Neural crest cell (in vitro differentiated cells): ENCODE data around the gene KCNMA1. TPM values are rescaled to one million over a fixed set of nuclear protein-coding genes. Genes with fewer than 3 reads are reported as not detected.
"Not testable (repeated sequence)": the region's sequence is repeated elsewhere in the genome, so short reads cannot be mapped to it uniquely, and the experiment has no call there.

Experiments
- DNase-seq: peaks from one replicate; pipeline ENCODE4 v3.0.0; 2021; ENCODE audit warnings: low read depth, mixed read lengths, low spot score
- H3K27ac Mint-ChIP-seq: one replicate; pipeline ENCODE4 v1.8.0; 2021; ENCODE audit warnings: mild to moderate bottlenecking, mixed read lengths; ENCODE audit not compliant: unreplicated experiment
- H3K27me3 Mint-ChIP-seq: 2 replicates; pipeline ENCODE4 v1.8.0; 2021; ENCODE audit warnings: low read depth, mild to moderate bottlenecking, mixed read lengths
- H3K36me3 Mint-ChIP-seq: 2 replicates; pipeline ENCODE4 v1.8.0; 2021; ENCODE audit warnings: low read depth, mild to moderate bottlenecking, mixed read lengths
- H3K4me1 Mint-ChIP-seq: 2 replicates; pipeline ENCODE4 v1.8.0; 2021; ENCODE audit warnings: mixed read lengths
- H3K4me3 Mint-ChIP-seq: one replicate; pipeline ENCODE4 v1.8.0; 2021; ENCODE audit warnings: mild to moderate bottlenecking, mixed read lengths
- H3K9me3 Mint-ChIP-seq: 2 replicates; pipeline ENCODE4 v1.8.0; 2021; ENCODE audit warnings: mixed read lengths
- total RNA-seq: library from RNA; stranded (reverse); gene quantifications from 2 replicates; pipeline ENCODE4 v1.2.1, GENCODE V29; 2021
- TF ChIP-seq, protein P1 (sequence below): fragments of 200-600 bp; sonication (generic); conservative IDR thresholded peaks from 2 replicates; pipeline ENCODE4 v1.5.0; 2021; ENCODE audit warnings: antibody characterized with exemption, mild to moderate bottlenecking

The KCNMA1 gene
- total RNA-seq, 1 donor from 2014 or later = 1.7 TPM

- Mint-ChIP-seq H3K27me3 (no peaks in the 10 kb centered on the region), H3K9me3 (peaks cover 4% of the 10 kb centered on the region), H3K4me3 (no peak overlapping the region), H3K27ac (no peak overlapping the region), H3K36me3 (no peaks in the 10 kb centered on the region), H3K4me1 (no peaks in the 10 kb centered on the region)
- DNase-seq = no peak
- TF ChIP-seq, protein P1, sequence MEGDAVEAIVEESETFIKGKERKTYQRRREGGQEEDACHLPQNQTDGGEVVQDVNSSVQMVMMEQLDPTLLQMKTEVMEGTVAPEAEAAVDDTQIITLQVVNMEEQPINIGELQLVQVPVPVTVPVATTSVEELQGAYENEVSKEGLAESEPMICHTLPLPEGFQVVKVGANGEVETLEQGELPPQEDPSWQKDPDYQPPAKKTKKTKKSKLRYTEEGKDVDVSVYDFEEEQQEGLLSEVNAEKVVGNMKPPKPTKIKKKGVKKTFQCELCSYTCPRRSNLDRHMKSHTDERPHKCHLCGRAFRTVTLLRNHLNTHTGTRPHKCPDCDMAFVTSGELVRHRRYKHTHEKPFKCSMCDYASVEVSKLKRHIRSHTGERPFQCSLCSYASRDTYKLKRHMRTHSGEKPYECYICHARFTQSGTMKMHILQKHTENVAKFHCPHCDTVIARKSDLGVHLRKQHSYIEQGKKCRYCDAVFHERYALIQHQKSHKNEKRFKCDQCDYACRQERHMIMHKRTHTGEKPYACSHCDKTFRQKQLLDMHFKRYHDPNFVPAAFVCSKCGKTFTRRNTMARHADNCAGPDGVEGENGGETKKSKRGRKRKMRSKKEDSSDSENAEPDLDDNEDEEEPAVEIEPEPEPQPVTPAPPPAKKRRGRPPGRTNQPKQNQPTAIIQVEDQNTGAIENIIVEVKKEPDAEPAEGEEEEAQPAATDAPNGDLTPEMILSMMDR = no peak
Measured at GRCh38 chr10:77592510-77592909, 45.1 kb downstream of the KCNMA1 start.

DNA sequence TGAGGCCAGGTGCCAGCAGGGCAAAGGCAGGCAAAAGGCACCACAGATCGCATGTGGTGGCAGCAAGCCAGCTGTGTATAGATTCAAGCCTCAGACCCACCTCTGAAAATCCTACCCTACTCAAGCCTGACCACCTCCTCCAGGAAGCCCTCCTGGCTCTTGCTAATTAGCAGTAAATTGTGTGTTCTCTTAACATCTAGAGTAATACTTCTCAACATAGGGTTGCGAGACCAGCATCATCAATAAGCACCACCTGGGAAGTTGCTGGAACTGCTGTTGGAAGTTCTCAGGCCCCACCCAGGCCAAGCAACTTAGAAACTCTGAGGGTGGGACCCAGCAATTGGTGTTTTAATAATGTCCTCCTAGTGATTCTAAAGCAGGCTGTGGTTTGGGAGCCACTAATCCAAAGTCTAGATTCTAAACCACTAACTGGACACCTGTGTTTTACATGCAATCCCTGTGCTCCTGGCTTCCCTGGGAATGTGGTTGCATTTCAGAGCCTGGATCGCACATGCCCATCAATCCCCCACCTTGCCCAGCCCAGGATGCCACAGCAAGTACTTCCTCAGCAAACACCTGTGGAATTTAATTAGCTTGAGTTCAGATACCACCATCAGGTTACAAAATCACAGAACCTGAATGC, 46.2 kb downstream of the KCNMA1 start:
- H3K4me1 Mint-ChIP-seq = no peaks in the 10 kb centered on the region
- TF ChIP-seq, protein P1 = no peak
- peaks cover 4% of the 10 kb centered on the region for H3K9me3 Mint-ChIP-seq
- no peaks in the 10 kb centered on the region for H3K36me3 Mint-ChIP-seq
- no peaks in the 10 kb centered on the region for H3K27me3 Mint-ChIP-seq
- H3K27ac Mint-ChIP-seq = no peak overlapping the region
- no peak for DNase-seq
- no peak overlapping the region for H3K4me3 Mint-ChIP-seq

DNA sequence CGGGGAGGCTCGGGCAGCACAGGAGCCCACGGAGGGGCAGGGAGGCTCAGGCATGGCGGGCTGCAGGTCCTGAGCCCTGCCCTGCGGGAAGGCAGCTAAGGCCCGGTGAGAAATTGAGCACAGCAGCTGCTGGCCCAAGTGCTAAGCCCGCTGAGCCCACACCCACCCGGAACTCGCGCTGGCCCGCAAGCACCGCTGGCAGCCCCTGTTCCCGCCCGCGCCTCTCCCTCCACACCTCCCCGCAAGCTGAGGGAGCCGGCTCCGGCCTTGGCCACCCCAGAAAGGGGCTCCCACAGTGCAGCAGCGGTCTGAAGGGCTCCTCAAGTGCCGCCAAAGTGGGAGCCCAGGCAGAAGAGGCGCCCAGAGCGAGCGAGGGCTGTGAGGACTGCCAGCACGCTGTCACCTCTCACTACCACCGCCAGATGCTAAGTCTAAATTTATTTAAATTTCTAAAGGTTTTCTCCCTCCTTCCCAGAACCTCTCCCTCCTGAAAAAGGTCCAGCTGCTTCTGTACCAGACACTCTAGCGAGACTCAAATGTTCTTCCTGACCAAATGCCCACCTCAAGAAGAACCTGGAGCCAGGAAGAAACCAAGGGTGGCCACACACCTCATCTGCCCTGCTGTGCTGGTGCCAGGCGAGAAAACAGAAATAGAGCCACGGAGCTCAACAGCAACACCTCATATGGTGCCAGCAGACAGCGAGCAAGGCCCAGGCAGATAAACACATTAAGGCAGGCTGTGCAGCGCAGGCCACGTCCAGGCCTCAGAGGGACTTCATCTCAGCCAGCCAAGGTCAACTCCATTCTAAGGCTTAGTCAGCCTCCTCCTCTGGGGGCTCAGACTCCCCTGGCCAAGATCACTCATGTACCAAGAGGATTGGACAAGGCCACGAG, 47.0 kb downstream of the KCNMA1 start:
- Mint-ChIP-seq H3K36me3 (no peaks in the 10 kb centered on the region), H3K27me3 (no peaks in the 10 kb centered on the region), H3K4me1 (no peaks in the 10 kb centered on the region), H3K27ac (no peak overlapping the region), H3K9me3 (peaks cover 4% of the 10 kb centered on the region), H3K4me3 (no peak overlapping the region)
- TF ChIP-seq, protein P1 = no peak
- DNase-seq = no peak

DNA sequence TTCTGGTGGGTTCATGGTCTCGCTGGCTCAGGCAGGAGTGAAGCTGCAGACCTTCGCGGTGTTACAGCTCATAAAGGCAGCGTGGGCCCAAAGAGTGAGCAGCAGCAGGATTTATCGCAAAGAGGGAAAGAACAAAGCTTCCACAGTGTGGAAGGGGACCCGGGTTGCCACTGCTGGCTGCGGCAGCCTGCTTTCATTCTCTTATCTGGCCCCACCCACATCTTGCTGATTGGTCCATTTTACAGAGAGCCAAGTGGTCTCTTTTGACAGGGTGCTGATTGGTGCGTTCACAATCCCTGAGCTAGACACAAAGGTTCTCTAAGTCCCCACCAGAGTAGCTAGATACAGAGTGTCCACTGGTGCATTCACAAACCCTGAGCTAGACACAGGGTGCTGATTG, 47.9 kb downstream of the KCNMA1 start:
- not testable (repeated sequence) for H3K9me3 Mint-ChIP-seq, H3K4me1 Mint-ChIP-seq, H3K36me3 Mint-ChIP-seq, H3K27me3 Mint-ChIP-seq, H3K4me3 Mint-ChIP-seq, DNase-seq
- H3K27ac Mint-ChIP-seq = peak overlapping the region; percentile 63

- H3K9me3 Mint-ChIP-seq = peaks cover 4% of the 10 kb centered on the region
- H3K27me3 Mint-ChIP-seq = no peaks in the 10 kb centered on the region
- no peak overlapping the region for H3K27ac Mint-ChIP-seq
- TF ChIP-seq, protein P1 = no peak
- no peak for DNase-seq
- H3K4me3 Mint-ChIP-seq = no peak overlapping the region
- no peaks in the 10 kb centered on the region for H3K36me3 Mint-ChIP-seq
- H3K4me1 Mint-ChIP-seq = peaks cover 4% of the 10 kb centered on the region
Measured at GRCh38 chr10:77588886-77589285, 48.7 kb downstream of the KCNMA1 start.

DNA sequence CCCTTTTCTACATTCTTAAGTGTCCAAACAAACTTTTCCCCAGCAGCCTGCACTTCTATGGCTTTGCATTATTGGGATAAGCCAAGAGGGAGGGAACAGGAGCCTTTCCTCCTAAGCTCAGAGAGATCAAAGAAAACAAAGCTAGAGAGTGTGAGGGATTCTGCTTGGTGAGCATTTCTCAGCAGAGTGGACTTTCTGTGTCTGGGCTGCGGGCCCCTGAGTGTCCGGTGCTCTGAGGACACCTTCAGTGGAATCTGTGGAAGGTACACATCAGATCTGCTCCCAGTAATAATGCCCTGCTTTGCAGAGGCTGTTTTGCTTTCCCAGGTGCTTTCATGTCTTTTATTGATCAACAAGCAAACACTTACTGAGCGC, 50.2 kb downstream of the KCNMA1 start:
- H3K4me1 Mint-ChIP-seq = peaks cover 4% of the 10 kb centered on the region
- H3K36me3 Mint-ChIP-seq = no peaks in the 10 kb centered on the region
- no peaks in the 10 kb centered on the region for H3K27me3 Mint-ChIP-seq
- peaks cover 4% of the 10 kb centered on the region for H3K9me3 Mint-ChIP-seq
- H3K4me3 Mint-ChIP-seq = no peak overlapping the region
- H3K27ac Mint-ChIP-seq = no peak overlapping the region
- no peak for DNase-seq
- TF ChIP-seq, protein P1 = no peak
